Transverse colon (tissue), 4 donors: ENCODE measurements around the gene STK39. TPM values are rescaled to one million over a fixed set of nuclear protein-coding genes. Genes with fewer than 3 reads are reported as not detected.

ENCODE experiments used
- DNase-seq: peaks from one replicate; pipeline ENCODE4 v3.0.0-alpha.2; 2019
- H3K27ac ChIP-seq, 4 donors: fragments of 200-600 bp; sonication (generic); 2 replicates each; pipeline ENCODE4 v1.5.1; 2016 to 2018; ENCODE audit warnings: inconsistent platforms in 4 of 4
- H3K27me3 ChIP-seq: fragments of 200-600 bp; sonication (generic); 2 replicates; pipeline ENCODE4 v1.5.1; 2017; ENCODE audit warnings: inconsistent platforms
- H3K36me3 ChIP-seq, 4 donors: fragments of 200-600 bp; sonication (generic); 2 replicates each; pipeline ENCODE4 v1.5.1; 2017 to 2019; ENCODE audit warnings: inconsistent platforms in 4 of 4
- H3K4me1 ChIP-seq, 4 donors: fragments of 200-600 bp; sonication (generic); 2 replicates each; pipeline ENCODE4 v1.5.1; 2017 to 2020; ENCODE audit warnings: inconsistent platforms in 4 of 4
- H3K4me3 ChIP-seq, 4 donors: fragments of 200-600 bp; sonication (generic); 1 replicate in 1 of 4; 2 replicates in 3 of 4; pipeline versions ENCODE4 v1.5.1 to v1.6.1; 2017 to 2019; ENCODE audit warnings: inconsistent platforms in 4 of 4
- H3K9me3 ChIP-seq, 2 donors: fragments of 200-600 bp; sonication (generic); 2 replicates each; pipeline ENCODE4 v1.5.1; 2017 to 2019; ENCODE audit warnings: inconsistent platforms in 2 of 2
- EP300 ChIP-seq: sonication (generic); formaldehyde crosslinking; IDR thresholded peaks from one replicate; pipeline ENCODE4 v1.6.1; 2017; ENCODE audit warnings: antibody characterized with exemption, low read depth
- POLR2A ChIP-seq: fragments of 450-650 bp; IDR thresholded peaks from one replicate; pipeline ENCODE4 v1.6.1; 2016; ENCODE audit warnings: antibody characterized with exemption, mild to moderate bottlenecking, moderate library complexity
- POLR2AphosphoS5 ChIP-seq, 3 donors: sonication (generic); formaldehyde crosslinking; IDR thresholded peaks; one replicate each; pipeline ENCODE4 v1.6.1; 2016; ENCODE audit warnings: antibody characterized with exemption in 3 of 3
- whole genome bisulfite sequencing, 2 donors: methylation state at CpG; one replicate each; pipeline ENCODE4 v1.1.5; 2018; ENCODE audit warnings: low coverage in 1 of 2; 5-methylcytosine and 5-hydroxymethylcytosine counted together
- in situ Hi-C, 4 donors: fragments of 200-750 bp; cut with MboI; loops; one replicate each; pipeline versions ENCODE4 v1.15.0 to v1.15.1; 2017; ENCODE audit warnings: low sequenced_read_pairs in 3 of 4, low pct_ligation_motif_present in 1 of 4, low pct_unique_long_range_greater_than_20kb in 1 of 4
- intact Hi-C: fragments of 100-400 bp; cut with DNase I; formaldehyde crosslinking; loops from one replicate; pipeline ENCODE4 v1.15.1; 2023; ENCODE audit warnings: low total_unique reads
- total RNA-seq, 4 donors: library from RNA; depleted of rRNA; stranded (reverse); fragments of >200 nt; gene quantifications; one replicate each; pipeline ENCODE4 v1.1.0, GENCODE V29; 2016
- TF ChIP-seq, protein P1 (sequence below), 5 experiments: fragments of 200-600 bp in 3 of 5; fragments of 450-650 bp in 2 of 5; sonication (generic) in 3 of 5; IDR thresholded peaks; 1 replicate in 2 of 5; 2 replicates in 3 of 5; pipeline ENCODE4 v1.5.1; 2016 to 2017; ENCODE audit warnings: antibody characterized with exemption in 5 of 5, inconsistent platforms in 3 of 5, mild to moderate bottlenecking in 2 of 5, moderate library complexity in 1 of 5

The STK39 gene
- total RNA-seq, 4 donors from 2014 or later, result 30.6 to 46.1 (median 36.7) TPM

- TF ChIP-seq EP300 (no peak), POLR2AphosphoS5 (IDR thresholded peaks at IDR 0.05) (no peak), POLR2A (no peak)
- TF ChIP-seq, protein P1, sequence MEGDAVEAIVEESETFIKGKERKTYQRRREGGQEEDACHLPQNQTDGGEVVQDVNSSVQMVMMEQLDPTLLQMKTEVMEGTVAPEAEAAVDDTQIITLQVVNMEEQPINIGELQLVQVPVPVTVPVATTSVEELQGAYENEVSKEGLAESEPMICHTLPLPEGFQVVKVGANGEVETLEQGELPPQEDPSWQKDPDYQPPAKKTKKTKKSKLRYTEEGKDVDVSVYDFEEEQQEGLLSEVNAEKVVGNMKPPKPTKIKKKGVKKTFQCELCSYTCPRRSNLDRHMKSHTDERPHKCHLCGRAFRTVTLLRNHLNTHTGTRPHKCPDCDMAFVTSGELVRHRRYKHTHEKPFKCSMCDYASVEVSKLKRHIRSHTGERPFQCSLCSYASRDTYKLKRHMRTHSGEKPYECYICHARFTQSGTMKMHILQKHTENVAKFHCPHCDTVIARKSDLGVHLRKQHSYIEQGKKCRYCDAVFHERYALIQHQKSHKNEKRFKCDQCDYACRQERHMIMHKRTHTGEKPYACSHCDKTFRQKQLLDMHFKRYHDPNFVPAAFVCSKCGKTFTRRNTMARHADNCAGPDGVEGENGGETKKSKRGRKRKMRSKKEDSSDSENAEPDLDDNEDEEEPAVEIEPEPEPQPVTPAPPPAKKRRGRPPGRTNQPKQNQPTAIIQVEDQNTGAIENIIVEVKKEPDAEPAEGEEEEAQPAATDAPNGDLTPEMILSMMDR (IDR thresholded peaks at IDR 0.05), result no peak
- H3K27ac ChIP-seq, result no peak overlapping the region
- H3K27me3 ChIP-seq, result no peaks in the 10 kb centered on the region
- 87 to 88% methylated on average over 1 to 2 of the region's 2 CpGs for WGBS, 2 donors
- H3K4me3 ChIP-seq, result no peak overlapping the region
- intact Hi-C loops, result no loop called here
- DNase-seq, result no peak
- H3K9me3 ChIP-seq, result no peaks in the 10 kb centered on the region
- peaks cover 0 to 6% (median 2%) of the 10 kb centered on the region in 4 donors for H3K36me3 ChIP-seq
- H3K4me1 ChIP-seq, result peaks cover 0 to 10% (median 3%) of the 10 kb centered on the region in 4 donors
- in situ Hi-C loops, result loop anchor here in 3 of 4 donors (25.0 kb wide), 3 partner anchors 829 to 1579 kb away; partner anchors contain the start of gene B3GALT1 (in 1 of the 3)
Observed at GRCh38 chr2:168116448-168116847, 130.9 kb downstream of the STK39 start.

GRCh38 chr2:168114619-168115018 is 132.8 kb downstream of the STK39 start:
- H3K27me3 ChIP-seq, result no peaks in the 10 kb centered on the region
- intact Hi-C loops, result no loop called here
- no peak for TF ChIP-seq POLR2AphosphoS5 (IDR thresholded peaks at IDR 0.05)
- no peak for TF ChIP-seq POLR2A
- TF ChIP-seq EP300, result no peak
- TF ChIP-seq, protein P1 (IDR thresholded peaks at IDR 0.05), result no peak
- H3K9me3 ChIP-seq, result no peaks in the 10 kb centered on the region
- H3K4me3 ChIP-seq, result no peak overlapping the region
- H3K4me1 ChIP-seq, result peaks cover 0 to 10% (median 3%) of the 10 kb centered on the region in 4 donors
- no peak for DNase-seq
- 72 to 93% methylated on average over 4 to 7 of the region's 7 CpGs for WGBS, 2 donors
- H3K27ac ChIP-seq, result no peak overlapping the region
- in situ Hi-C loops, result loop anchor here in 3 of 4 donors (25.0 kb wide), 3 partner anchors 827 to 1577 kb away; partner anchors contain the start of gene B3GALT1 (in 1 of the 3)
- peaks cover 0 to 6% (median 2%) of the 10 kb centered on the region in 4 donors for H3K36me3 ChIP-seq

DNA sequence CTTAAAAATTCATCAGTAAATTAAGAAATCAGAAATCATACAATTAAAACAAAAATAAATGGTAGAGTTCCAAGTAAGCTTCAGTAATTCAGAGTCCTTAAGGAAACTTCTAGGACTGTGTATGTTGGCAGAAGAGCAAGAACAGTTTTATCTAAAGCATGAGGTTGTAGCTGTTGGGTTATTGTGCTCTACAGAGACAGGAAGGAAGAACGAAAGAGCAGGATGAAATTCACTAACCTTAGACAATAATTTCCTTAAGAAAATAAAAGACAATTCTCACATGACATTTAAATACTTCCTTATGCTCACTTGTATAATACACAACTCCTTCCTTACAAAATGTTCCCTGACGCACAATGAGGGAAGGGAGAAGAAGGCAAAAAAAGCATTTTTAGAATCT is 133.4 kb downstream of the STK39 start:
- Histone ChIP-seq H3K36me3 (peaks cover 0 to 6% (median 2%) of the 10 kb centered on the region in 4 donors), H3K4me3 (no peak overlapping the region), H3K9me3 (no peaks in the 10 kb centered on the region), H3K4me1 (peaks cover 0 to 6% (median 3%) of the 10 kb centered on the region in 4 donors), H3K27ac (no peak overlapping the region), H3K27me3 (no peaks in the 10 kb centered on the region)
- in situ Hi-C loops (loop anchor here in 3 of 4 donors (25.0 kb wide), 3 partner anchors 827 to 1577 kb away; partner anchors contain the start of gene B3GALT1 (in 1 of the 3)), intact Hi-C loops (no loop called here)
- WGBS, 2 donors, result 79 to 86% methylated on average over 2 of the region's 2 CpGs
- DNase-seq, result no peak
- TF ChIP-seq POLR2AphosphoS5 (IDR thresholded peaks at IDR 0.05) (no peak), POLR2A (no peak), EP300 (no peak)
- TF ChIP-seq, protein P1 (IDR thresholded peaks at IDR 0.05), result no peak

DNA sequence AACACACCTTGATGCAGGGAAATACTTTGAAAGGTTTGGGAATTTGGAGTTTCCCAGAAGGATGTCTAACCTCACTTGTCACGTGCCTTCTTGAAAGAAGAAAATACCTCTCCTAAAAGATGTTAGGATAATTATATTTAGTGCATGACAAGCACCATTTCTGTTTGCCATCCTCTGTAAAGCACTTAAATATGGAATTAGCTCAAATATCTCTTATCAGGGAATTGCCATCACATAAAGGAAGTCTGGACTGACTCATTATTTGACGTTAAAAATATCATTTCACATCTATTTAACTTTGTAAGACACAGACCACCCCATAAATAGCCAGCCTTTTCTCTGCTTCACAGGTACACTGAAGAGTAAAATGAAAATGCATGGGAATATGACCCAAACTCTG is 140.1 kb downstream of the STK39 start:
- in situ Hi-C loops, result loop anchor here in 3 of 4 donors (25.0 kb wide), 3 partner anchors 820 to 1570 kb away; partner anchors contain the start of gene B3GALT1 (in 1 of the 3)
- H3K4me1 ChIP-seq, result no peaks in the 10 kb centered on the region
- no peaks in the 10 kb centered on the region for H3K9me3 ChIP-seq
- 33 to 72% methylated on average over 1 to 2 of the region's 2 CpGs for WGBS, 2 donors
- intact Hi-C loops, result no loop called here
- no peak overlapping the region for H3K4me3 ChIP-seq
- H3K27ac ChIP-seq, result no peak overlapping the region
- TF ChIP-seq POLR2AphosphoS5 (IDR thresholded peaks at IDR 0.05), result no peak
- TF ChIP-seq, protein P1 (IDR thresholded peaks at IDR 0.05), result no peak
- TF ChIP-seq POLR2A, result no peak
- TF ChIP-seq EP300, result no peak
- no peaks in the 10 kb centered on the region for H3K36me3 ChIP-seq
- DNase-seq, result no peak
- no peaks in the 10 kb centered on the region for H3K27me3 ChIP-seq
